GM19463 (cell line): ENCODE results near the gene TTI1.

Experiments used
- ATAC-seq: cut with Tn5 transposase; IDR thresholded peaks from one replicate; pipeline ENCODE4 v1.9.1; 2021; ENCODE audit warnings: mild to moderate bottlenecking, moderate library complexity; ENCODE audit not compliant: unreplicated experiment

The TTI1 gene

DNA sequence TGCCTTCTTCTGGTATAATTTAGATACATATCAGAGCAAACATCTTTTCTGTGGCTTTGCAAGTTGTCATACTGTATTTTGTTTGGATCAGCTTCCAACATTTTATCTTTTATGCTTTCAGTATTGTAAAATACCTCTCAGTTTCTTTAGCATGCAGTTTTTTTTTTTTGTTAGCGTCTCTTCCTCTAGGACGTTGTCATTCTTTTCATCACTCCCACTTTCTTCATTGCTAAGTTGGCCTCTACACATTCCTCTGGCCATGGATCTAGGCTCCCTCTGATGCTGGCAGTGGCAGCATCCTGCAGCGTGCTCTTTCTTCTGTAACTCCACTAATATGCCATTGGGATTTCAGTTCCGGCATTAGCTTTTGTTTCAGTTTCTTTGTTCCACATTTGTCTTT is 22.0 kb upstream of the TTI1 start:
- ATAC-seq: no peak

DNA sequence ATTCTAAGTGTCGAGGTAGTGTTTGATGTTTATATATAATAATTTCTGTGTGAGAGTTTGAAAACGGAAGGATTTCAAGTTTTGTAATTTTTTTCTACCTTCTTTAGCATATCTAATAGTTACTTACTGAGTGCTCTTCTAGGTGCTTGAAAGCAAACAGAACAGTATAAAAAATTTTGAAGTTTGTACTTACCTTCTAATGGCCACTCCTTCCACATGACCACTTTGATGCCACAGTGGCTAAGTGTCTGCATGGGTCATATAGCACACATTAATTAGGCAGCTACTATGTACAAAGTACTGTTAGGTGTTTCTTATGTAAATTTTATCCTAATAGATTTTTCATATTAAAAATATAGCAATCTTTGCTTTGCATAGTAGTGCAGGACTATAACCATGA is 21.4 kb upstream of the TTI1 start:
- ATAC-seq: no peak

DNA sequence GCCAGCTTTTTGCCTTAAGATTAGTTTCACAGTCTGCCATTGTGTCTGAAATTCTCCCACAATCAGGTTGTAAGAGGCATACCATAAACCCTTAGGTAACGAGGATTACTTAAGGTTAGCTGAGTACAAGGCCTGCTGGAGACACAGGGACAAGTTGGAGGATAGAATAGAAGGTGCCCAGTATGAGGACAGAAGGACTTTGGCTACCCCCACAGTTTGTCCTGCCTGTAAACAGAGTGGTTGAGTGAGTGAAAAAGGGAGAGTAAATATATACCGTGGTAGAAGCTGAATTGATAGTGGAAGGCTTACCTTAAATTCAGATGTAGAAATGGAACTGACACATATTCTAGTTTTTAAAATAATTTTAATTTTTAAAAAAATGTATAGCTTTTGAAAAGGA is 19.6 kb upstream of the TTI1 start:
- ATAC-seq: no peak

DNA sequence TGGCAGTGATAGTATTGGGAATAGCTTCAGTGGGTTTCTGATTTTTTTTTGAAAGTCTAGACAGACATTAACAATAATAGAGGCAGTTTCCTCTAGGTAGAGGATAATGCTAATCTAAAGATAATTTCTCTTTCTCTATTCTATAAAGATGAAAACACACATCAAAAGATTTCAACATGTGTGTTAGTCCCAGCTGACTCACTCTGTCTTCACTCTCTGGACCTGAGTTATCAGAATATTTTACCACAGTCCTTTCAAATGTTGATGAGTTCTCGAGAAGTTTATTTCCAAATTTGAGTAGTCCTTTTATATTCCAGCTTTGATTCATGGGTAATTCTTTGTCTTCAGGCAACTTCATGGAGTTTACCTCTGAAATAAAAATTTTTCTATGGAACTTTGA is 17.4 kb upstream of the TTI1 start:
- ATAC-seq: no peak

DNA sequence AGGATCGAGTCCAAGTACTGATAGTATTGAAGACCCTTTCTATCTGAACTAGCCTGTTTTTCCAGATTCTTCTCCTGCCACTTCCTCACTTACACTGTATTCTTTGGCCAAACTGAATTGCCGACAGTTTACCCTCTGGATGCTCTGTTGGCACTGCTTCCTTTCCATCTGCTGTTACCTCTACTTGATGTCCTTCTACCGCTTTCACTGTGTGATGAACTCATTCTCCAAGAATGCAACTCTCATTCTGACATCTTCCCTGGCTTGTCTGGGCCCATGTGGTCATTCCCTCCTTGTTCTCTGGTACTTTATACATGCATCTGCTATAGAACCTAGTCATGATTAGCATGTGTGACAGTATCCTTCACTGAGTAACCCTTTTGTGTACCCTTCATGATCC is 16.5 kb upstream of the TTI1 start:
- no peak for ATAC-seq

DNA sequence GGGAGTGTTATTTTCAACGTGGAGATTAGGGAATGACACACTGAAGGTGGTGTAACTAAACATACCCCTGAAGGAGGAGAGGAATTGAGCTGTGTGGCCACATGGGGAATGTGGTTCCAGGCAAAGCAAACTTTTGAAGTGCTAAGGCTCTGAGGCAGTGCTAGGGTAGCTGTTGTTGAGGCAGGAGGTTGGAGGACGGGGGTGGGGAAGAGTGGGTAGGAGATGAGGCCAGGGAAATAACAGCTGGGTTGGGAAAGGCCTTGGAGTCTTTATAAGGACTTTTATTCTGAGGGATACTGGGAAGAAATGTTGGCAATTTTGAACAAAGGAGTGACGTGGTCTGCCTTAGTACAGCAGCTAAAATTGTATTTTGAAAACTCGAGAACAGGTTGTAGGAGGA is 13.3 kb upstream of the TTI1 start:
- no peak for ATAC-seq

DNA sequence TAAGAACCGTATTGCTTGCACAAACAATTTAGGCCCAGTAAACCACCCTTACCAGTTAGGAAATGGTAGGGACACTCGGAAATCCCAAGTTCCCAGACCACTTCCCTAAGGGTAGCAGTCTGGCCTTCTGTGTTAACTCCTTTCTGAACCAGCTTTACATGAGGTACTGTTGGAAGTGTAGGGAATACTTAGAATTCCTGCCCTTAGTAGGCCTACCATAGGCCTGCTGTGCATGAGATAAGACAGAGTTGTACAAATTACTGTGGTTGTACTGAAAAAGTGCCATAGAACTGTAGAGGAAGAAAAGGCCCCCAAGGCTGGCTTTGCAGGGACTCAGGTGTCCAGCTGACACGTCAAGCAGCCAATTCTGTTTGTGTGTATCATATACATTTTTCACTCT is 11.4 kb upstream of the TTI1 start:
- ATAC-seq: no peak

DNA sequence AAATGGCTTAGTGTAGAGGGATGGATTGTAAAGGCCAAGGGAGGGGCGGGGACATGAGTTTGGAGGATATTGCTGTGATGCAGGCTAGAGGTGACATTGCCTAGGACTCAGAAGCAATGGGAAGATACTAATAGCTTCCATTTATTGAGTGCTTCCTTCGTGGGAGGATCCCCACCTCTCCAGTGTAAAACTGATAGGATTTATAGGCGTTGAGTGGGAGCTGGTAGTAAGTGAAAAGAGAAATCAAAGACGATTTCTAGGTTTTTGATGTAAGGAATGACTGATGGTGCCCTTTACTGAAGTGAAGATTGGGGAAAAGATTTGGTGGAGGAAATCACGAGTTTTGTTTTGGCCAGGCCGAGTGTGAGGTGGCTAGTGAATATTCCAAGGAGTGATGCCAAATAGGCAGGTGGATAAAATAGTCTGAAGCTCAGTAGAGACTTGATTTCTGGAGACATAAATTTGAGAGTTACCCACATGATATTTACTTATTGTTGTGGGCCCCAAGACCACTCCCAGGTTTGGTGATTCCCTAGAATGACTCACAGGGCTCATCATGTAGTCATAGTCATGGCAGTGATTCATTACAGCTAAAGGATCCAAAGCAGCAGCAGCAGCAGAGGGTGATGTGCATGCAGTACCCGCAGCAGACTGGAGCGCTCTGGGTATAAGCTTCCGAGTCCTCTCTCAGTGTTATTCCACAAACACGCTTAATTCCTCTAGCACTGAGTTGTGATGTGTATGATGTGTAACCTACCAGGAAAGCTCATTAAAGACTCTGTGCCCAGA is 10.4 kb upstream of the TTI1 start:
- ATAC-seq: no peak

DNA sequence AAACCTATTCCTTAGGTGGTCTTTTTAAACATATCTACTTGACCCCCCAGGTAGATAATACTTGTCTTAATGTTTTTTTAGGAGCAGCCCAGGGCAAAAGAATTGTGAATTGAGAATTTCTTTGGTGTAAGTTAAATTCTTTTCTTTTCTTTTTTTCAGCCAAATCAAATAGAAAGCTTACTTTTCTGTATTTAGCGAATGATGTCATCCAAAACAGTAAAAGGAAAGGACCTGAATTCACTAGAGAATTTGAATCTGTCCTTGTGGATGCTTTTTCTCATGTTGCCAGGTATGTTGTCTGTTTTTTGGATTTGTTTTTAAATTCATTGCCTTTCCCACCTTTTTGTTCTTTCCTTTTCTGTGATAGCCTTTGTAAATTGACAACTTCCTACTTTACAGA is 7.0 kb upstream of the TTI1 start:
- ATAC-seq: no peak

DNA sequence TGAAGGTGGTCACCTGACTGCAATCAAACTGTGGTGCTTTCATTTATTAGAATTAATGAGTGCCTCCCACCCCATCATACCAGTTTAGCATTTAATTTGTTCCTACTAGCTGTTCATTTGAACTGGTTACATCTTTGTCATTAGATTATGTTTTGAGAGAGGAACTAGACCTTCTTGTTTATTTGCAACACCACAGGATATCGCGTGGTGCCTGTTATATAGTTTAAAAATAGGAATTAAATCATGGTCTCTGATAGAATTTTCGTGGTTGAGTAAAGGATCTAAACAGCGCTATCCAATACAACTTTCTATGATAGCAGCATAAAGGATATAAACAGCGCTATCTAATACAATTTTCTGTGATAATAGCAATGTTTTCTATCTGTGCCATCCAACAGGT is 3.1 kb upstream of the TTI1 start:
- ATAC-seq: no peak

DNA sequence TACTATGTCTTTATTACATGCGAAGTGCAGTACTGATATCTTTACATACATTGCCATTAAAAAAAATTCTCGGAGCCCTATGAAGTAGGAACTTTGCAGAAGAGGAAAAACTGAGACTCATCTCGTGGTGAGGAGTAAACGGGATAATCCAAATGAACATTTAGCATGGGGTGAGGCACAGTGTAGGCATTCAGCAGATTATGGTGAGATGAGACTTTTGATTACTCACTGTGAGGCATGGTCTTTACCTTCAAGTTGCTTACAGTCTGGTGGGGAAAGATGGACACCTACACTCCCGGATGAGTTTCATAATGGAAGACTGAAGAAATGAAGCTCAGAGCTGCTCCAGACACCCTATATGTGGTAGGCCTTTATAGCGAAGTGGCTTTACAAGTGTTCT is 1.7 kb upstream of the TTI1 start:
- no peak for ATAC-seq

DNA sequence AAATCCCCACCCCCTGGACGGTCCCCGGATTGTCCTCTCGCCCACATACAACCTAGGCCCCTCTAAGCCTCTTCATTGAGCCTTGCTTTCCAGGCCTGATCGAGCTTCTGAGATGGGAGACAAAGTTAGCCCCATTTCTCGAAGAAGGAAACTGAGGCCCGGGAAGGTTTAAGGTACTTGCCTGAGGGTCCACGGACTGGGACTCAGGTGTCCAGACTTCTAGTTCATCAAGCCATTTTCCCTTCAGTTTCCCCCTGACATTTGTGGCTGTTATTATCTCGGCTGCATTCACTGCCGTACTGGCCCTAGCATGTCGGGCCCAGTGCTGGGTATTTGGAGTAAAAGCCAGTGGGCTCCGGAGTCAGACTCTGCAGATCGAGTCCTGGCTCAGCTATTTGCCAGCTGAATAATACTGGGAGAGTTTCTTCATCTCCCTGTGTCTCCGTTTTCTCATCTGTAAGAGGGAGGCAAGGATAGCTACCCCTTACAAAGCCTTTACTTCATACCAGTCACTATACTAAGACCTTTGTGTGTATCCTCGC is 923 bp upstream of the TTI1 start:
- no peak for ATAC-seq

DNA sequence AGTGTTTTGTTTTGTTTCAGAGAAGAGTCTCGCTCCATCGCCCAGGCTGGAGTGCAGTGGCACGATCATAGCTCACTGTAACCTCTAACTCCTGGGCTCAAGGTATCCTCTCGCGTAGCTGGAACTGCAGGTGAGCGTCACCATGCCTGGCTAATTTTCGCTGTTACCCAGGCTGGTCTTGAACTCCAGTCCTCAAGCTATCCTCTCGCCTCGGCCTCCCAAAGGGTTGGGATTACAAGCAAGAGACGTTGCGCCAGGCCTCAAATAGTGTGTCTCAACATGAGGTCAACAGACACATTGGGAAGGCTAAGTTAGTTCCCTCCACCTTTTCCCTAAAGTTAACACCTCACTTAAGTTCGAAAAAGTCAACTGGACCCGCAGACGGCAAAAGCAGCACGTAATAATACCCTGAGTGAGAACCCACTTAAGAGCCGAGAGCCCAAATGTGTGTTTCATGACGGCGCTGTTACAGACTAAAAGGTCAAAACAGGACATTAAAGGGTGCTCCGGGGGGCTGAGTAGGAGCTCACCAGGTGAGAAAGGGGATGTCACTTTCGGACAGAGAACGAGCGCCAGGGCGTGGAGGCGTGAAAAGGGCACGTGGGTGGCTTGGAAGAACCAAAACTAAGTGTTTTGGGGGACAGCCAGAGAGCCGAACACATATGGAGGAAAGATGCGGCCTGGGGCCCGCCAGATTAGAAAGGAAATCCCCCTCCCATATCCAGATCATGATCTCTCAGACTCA is 499 bp downstream of the TTI1 start:
- peak; percentile 35 for ATAC-seq

DNA sequence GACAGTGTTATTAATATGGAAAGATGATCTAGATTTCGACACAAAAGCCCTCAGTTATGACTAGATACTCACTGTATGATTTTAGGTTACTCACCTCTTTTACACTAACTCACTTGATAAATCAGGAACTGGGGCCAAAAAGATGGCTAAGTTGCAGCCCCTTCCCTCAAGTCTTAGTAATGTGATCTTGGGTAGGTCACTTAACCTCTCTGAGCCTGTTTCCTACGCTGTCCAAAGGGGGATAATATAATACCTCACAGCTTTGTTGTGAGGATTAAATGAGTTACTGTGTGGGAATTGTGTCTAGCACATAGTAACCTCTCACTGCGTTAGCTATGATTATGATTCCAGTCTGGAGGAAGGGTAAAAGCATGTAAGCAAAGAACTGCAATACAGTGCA is 1.3 kb downstream of the TTI1 start:
- ATAC-seq: no peak

DNA sequence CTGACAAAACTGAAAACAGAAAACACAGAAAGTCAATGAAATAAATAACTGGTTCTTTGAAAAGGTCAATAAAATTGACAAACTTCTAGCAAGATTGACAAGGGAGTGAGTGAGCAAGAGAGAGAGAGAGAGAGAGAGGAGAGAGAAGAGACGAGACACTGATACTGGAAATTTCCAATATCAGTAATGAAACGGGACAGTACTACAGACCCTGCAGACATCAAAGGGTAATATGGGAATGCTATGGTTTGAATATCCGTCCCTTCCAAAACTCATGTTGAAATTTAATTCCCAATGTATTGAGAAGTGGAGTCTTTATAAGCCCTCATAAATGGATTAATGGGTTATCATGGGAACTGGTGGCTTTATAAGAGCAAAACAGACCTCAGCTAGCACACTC is 3.8 kb downstream of the TTI1 start:
- ATAC-seq: no peak

DNA sequence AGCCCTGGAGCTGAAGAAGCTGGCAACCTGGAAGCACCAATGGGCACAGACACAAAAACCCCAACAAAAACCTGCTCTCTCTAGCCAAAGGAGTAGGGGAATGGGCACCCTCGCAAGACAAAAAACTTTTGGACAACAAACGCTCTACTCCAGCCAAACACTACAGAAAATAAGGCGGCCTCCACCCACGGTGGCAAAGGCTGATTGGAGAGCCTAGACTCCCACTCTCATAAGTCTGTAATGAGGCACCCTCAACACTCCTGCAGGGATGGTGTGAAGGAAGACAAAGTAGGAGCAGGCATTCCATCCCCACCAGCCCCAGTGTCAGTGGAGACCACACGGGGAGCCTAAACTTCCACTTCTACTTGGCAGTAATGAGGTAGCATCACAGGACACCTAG is 8.8 kb downstream of the TTI1 start:
- no peak for ATAC-seq

DNA sequence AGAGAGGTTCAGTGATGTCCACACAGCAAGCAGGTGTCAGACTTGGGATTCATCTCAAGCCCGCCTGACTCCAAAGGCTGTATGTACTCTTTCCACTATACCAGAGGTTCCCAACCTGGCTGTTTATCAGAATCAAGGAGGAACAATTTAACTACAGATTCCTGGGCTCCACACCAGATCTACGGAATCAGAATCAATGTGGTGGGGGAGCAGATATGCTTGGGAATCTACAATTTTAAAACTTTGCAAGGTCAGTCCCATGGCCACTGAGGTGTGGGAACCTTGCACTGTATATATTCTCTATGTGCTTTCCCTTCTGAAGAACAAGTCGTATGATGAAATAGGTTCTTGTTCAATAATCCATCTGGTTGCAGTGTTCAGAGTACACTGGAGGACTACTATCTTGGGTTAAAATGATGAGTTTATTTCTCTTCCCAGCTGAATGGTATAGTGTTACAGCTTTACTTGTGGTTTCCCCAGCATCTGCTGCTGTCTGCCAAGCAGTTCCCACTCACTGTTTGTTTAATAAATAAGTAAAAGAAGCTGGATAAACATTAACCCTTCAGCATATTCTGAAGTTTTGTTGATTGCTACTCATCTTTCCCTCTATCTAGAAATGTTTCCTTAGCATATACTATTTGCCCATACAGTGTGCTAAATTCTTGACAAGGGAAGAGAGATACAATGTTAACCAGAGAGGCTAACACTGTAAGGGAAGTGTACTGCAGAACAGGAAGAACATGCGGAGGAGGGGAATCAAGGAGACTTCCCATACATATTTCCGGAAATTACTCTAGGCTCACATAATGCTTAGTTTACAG is 9.9 kb downstream of the TTI1 start:
- ATAC-seq: no peak

DNA sequence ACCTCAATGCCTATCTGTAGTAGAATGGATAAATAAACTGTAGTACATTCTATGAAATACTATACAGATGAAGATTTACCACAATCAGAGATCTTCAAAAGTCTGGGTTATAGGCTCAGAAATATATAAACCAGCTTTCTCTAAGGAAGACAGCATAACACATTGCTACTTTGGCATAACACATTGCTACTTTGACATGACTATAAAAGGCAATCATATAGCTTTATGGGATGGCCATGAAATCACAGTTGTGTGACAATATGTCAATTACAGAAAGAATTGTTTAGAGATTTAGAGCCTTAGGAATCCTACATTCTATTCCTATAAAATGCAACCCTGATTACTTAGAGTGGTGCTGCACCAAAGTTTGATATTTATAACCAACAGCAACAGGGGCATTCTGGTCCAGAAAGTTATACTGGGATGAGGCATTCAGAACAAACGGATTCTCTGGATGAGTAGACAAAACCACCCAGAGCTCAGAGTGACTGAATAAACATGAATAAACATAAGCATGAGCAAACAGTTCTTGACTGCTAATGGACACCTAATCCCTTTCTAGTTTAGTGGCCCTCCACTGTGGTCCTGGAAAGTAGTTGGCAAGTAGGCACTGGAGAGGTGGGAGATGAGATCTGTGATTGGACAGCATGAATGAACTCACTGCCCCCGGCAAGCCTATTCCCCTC is 12.0 kb downstream of the TTI1 start:
- ATAC-seq: no peak

DNA sequence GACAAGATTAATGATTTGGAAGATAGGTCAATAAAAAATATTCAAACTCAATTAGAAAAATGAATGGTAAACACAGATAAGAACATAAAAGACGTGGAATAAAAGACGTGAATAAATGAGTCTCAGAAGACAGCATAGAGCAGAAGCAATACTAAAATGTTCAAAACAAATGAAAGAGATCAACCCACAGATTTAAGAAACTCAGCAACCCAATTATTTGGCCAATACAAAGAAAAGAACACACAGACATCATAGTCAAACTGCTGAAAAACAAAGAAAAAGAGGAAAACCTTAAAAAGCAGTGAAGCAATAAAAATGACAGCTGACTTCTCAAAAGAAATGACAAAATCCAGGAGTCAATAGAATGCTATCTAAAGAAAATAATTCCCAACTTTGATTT is 14.9 kb downstream of the TTI1 start:
- ATAC-seq: no peak

DNA sequence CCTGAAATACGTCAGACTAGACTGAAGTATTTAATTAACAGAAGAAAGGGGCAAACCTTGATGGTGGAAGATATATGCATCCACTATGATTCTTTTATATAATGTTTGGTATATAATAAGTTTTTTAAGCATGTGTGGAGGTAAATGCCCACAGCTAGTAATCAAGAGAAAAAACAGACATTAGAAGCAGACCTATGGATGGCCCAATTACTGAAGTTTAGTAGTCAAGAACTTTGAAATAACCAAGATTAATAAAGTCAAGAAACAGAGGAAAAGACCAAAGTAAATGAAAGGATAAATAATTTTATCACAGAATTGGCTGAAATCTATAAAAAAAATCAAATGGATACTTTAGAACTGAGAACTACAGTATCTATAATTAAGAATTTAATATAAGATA is 15.3 kb downstream of the TTI1 start:
- ATAC-seq: no peak

DNA sequence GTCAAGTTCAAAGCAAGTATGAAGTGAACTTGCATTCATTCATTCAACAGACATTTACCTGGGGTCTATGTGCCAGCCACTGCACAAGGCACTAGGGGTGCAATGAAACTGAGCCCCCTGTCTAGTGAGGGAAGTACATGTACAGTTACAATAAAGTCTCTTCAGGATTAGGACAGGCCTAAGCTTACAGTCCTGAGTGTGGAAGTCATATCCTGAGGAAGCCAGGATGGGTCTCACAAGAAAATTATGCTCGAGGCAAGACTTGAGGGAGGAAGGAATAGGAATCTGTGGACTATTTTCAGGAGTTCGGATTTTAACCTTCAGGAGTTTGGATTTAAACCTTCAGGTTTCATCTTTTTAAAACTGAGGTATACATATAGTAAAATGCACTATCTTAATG is 19.4 kb downstream of the TTI1 start:
- no peak for ATAC-seq
